Upper lobe of right lung (tissue), 1 donor: Measurements from ENCODE around the gene NR2F2. TPM values are rescaled to one million over a fixed set of nuclear protein-coding genes. Genes with fewer than 3 reads are reported as not detected.

Source experiments
- ATAC-seq: fragments of 200-7000 bp; cut with Tn5 transposase; one replicate; pipeline ENCODE4 v1.9.1; 2020; ENCODE audit warnings: mild to moderate bottlenecking, moderate library complexity
- DNase-seq: peaks from one replicate; pipeline ENCODE4 v3.0.0-alpha.2; 2020
- H3K27ac ChIP-seq: fragments of 200-600 bp; one replicate; pipeline ENCODE4 v1.8.0; 2022
- H3K27me3 ChIP-seq: fragments of 200-600 bp; one replicate; pipeline ENCODE4 v1.8.0; 2022; ENCODE audit warnings: mild to moderate bottlenecking
- H3K36me3 ChIP-seq: fragments of 200-600 bp; one replicate; pipeline ENCODE4 v1.8.0; 2022
- H3K4me1 ChIP-seq: fragments of 200-600 bp; one replicate; pipeline ENCODE4 v1.8.0; 2022
- H3K4me3 ChIP-seq: fragments of 200-600 bp; one replicate; pipeline ENCODE4 v1.8.0; 2022; ENCODE audit warnings: mild to moderate bottlenecking
- H3K9me3 ChIP-seq: fragments of 200-600 bp; one replicate; pipeline ENCODE4 v1.8.0; 2022
- intact Hi-C: fragments of 100-400 bp; cut with DNase I; formaldehyde crosslinking; loops from one replicate; pipeline ENCODE4 v1.11.0; 2022
- total RNA-seq: library from RNA; stranded (reverse); fragmentation: NEBNext Ultra II Directional; extraction: Animal tissue kit (Norgen Biotek cat#: 25700); gene quantifications from one replicate; pipeline ENCODE4 v1.2.1, GENCODE V29; 2021
- TF ChIP-seq, protein P1 (sequence below): fragments of 200-600 bp; IDR thresholded peaks from one replicate; pipeline ENCODE4 v1.8.0; 2022; ENCODE audit warnings: antibody characterized with exemption
- donor health status: DM: no; HTN: yes; CAD: no; lungs with severe emphysema.

The NR2F2 gene
- total RNA-seq, 1 donor from 2014 or later: 88.1 TPM

DNA sequence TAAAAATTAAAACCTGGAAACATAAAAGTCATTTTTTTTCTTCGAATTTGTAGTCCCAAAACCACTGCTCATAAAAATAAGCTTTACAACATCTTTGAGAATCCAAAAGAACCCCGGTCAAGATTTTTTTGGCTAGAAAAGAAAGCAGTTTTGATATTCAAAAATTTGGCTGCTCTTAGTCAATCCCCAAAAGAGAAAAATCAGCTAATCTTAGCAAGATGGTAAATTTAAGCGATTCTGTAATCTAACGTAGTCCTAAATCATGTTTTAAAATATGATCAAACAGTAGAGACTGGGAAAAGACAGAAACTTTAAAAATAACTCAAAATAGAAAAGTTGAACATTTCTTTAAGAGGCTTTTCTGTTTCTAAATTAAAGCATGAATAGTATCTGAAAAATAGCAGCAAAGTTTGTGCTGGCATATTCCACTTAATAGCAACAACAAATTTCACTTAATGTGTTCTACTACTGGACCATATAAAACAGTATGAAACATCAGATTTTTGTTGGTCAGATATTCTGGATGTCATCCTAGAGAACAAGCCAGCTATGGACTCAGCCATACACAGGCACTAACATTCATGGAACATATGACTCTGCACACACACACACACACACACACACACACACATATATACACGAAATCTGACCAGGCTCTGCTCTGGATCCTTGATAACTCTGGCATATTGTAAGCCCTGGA lies 19.1 kb upstream of the NR2F2 start:
- Histone ChIP-seq H3K4me3 (no peak overlapping the region), H3K36me3 (no peaks in the 10 kb centered on the region), H3K9me3 (no peaks in the 10 kb centered on the region), H3K27me3 (no peaks in the 10 kb centered on the region), H3K27ac (no peak overlapping the region), H3K4me1 (no peaks in the 10 kb centered on the region)
- DNase-seq (no peak), ATAC-seq (no peak)
- TF ChIP-seq, protein P1, sequence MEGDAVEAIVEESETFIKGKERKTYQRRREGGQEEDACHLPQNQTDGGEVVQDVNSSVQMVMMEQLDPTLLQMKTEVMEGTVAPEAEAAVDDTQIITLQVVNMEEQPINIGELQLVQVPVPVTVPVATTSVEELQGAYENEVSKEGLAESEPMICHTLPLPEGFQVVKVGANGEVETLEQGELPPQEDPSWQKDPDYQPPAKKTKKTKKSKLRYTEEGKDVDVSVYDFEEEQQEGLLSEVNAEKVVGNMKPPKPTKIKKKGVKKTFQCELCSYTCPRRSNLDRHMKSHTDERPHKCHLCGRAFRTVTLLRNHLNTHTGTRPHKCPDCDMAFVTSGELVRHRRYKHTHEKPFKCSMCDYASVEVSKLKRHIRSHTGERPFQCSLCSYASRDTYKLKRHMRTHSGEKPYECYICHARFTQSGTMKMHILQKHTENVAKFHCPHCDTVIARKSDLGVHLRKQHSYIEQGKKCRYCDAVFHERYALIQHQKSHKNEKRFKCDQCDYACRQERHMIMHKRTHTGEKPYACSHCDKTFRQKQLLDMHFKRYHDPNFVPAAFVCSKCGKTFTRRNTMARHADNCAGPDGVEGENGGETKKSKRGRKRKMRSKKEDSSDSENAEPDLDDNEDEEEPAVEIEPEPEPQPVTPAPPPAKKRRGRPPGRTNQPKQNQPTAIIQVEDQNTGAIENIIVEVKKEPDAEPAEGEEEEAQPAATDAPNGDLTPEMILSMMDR: no peak
- intact Hi-C loops: loop anchor here (10.0 kb wide), 1 partner anchor 1467 kb away; no protein-coding TSS in a partner anchor

DNA sequence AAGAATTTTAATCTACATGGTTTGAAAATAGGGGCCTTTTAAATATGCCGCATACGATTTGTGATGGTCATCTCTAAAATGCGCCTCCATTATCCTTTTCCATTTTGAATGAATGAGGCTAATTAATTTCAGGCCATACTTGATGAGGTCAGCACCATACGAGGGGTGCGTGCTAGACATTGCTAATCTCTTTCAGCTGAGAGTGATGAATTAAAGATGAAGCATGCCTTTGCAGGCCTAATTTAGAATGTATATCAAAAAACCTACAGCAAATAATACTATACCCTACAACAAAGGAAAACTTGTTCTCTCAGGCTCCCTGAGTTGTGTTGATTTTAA lies 18.6 kb upstream of the NR2F2 start:
- Histone ChIP-seq H3K27me3 (no peaks in the 10 kb centered on the region), H3K4me3 (no peak overlapping the region), H3K36me3 (no peaks in the 10 kb centered on the region), H3K9me3 (no peaks in the 10 kb centered on the region), H3K4me1 (no peaks in the 10 kb centered on the region), H3K27ac (no peak overlapping the region)
- no peak for ATAC-seq
- intact Hi-C loops: loop anchor here (10.0 kb wide), 1 partner anchor 1467 kb away; no protein-coding TSS in a partner anchor
- no peak for DNase-seq
- TF ChIP-seq, protein P1: no peak

DNA sequence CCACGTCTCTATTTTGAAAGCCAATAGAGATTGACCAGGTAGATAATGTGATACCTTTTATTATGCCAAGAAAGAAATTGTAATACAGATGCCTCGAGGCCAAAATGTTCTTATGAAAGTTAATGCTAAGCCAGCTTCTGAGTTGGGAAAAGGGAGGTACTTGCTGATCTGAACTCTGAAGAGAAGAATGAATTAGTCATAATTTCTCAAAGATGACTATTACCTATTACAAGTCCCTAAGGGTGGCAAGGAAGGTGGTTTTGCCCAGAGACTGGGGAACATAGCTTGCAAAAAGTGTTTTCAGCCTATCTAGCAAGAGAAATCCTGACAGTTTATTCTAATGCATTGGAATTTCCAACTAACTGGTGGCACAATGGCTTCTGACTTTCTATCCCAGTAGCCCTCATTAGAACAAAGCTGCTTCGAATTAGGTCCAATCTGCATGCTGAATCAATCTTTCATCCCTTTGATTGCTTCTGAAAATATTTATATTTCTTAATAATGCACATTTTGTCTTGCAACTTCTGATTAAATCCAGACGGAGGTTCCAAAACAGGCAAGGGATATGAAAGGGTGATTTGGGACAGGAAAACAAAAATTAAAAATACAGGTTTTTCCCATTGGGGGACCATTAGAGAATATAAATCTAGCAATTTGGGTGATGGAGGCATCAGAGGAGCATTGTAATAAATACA lies 17.7 kb upstream of the NR2F2 start:
- intact Hi-C loops: loop anchor here (10.0 kb wide), 1 partner anchor 1468 kb away; no protein-coding TSS in a partner anchor
- no peak for DNase-seq
- no peaks in the 10 kb centered on the region for H3K4me1 ChIP-seq
- no peaks in the 10 kb centered on the region for H3K36me3 ChIP-seq
- H3K4me3 ChIP-seq: no peak overlapping the region
- H3K9me3 ChIP-seq: no peaks in the 10 kb centered on the region
- H3K27me3 ChIP-seq: no peaks in the 10 kb centered on the region
- ATAC-seq: no peak
- no peak overlapping the region for H3K27ac ChIP-seq
- TF ChIP-seq, protein P1: no peak

- Histone ChIP-seq H3K4me3 (no peak overlapping the region), H3K36me3 (no peaks in the 10 kb centered on the region), H3K27ac (no peak overlapping the region), H3K9me3 (no peaks in the 10 kb centered on the region), H3K4me1 (no peaks in the 10 kb centered on the region), H3K27me3 (peaks cover 5% of the 10 kb centered on the region)
- no peak for ATAC-seq
- intact Hi-C loops: loop anchor here (10.0 kb wide), 1 partner anchor 1470 kb away; no protein-coding TSS in a partner anchor
- DNase-seq: no peak
- TF ChIP-seq, protein P1: no peak
Measured at GRCh38 chr15:96314518-96314917, 16.0 kb upstream of the NR2F2 start.

DNA sequence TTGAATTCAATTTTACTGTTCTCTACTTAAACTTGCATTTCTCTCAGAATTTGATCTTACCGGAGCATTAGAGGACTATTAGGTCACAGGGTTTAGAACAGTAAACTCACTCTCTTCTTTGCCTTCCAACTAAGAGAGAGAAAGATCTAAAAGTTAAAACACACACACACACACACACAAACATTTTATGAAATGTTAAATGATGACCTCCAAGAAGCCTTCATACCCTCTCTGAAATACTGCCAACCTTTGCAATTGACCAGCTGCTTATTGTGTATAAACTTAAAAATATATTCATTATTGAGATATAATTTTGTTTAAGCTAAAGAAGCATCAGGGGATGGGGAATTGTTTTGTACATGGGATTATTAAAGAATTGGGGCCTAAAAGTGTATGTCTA lies 15.5 kb upstream of the NR2F2 start:
- H3K36me3 ChIP-seq: no peaks in the 10 kb centered on the region
- TF ChIP-seq, protein P1: no peak
- no peaks in the 10 kb centered on the region for H3K4me1 ChIP-seq
- no peaks in the 10 kb centered on the region for H3K9me3 ChIP-seq
- H3K27ac ChIP-seq: no peak overlapping the region
- peaks cover 9% of the 10 kb centered on the region for H3K27me3 ChIP-seq
- ATAC-seq: no peak
- no peak for DNase-seq
- intact Hi-C loops: loop anchor here (10.0 kb wide), 1 partner anchor 1470 kb away; no protein-coding TSS in a partner anchor
- no peak overlapping the region for H3K4me3 ChIP-seq
